HEK293T (cell line): Measurements from ENCODE around the gene ABCC5.

Experiments used
- BHLHE40 ChIP-seq: fragments of 450-650 bp; IDR thresholded peaks from 2 replicates; pipeline ENCODE4 v1.6.1; 2016; ENCODE audit warnings: mild to moderate bottlenecking, moderate library complexity, borderline replicate concordance
- CTBP1 ChIP-seq: fragments of 450-650 bp; IDR thresholded peaks from 2 replicates; pipeline ENCODE4 v1.6.1; 2016; ENCODE audit warnings: borderline replicate concordance
- FOXA1 ChIP-seq: fragments of 450-650 bp; IDR thresholded peaks from 2 replicates; pipeline ENCODE4 v1.6.1; 2016; ENCODE audit warnings: mild to moderate bottlenecking
- FOXM1 ChIP-seq: fragments of 450-650 bp; IDR thresholded peaks from 2 replicates; pipeline ENCODE4 v1.6.1; 2017; ENCODE audit warnings: mild to moderate bottlenecking, borderline replicate concordance
- HDGF ChIP-seq: fragments of 450-650 bp; IDR thresholded peaks from 2 replicates; pipeline ENCODE4 v1.6.1; 2017; ENCODE audit warnings: antibody characterized with exemption, borderline replicate concordance
- LEF1 ChIP-seq: fragments of 450-650 bp; IDR thresholded peaks from 2 replicates; pipeline ENCODE4 v1.6.1; 2017; ENCODE audit warnings: mild to moderate bottlenecking, borderline replicate concordance
- SP1 ChIP-seq: fragments of 450-650 bp; IDR thresholded peaks from 2 replicates; pipeline ENCODE4 v1.6.1; 2017
- SUZ12 ChIP-seq: fragments of 450-650 bp; IDR thresholded peaks from 2 replicates; pipeline ENCODE4 v1.6.1; 2016; ENCODE audit warnings: mild to moderate bottlenecking
- TARDBP ChIP-seq: fragments of 450-650 bp; IDR thresholded peaks from 2 replicates; pipeline ENCODE4 v1.6.1; 2016

GRCh38 chr3:183917776-183918175 lies 99.9 kb downstream of the ABCC5 start:
- TF ChIP-seq SP1 (no peak), FOXM1 (no peak), FOXA1 (no peak), SUZ12 (no peak), LEF1 (no peak), TARDBP (no peak), BHLHE40 (no peak), HDGF (no peak), CTBP1 (no peak)
